Stimulated activated naive CD8-positive, alpha-beta T cell treated with anti-CD3 and anti-CD28 coated beads, Interleukin-15, Interleukin-2, amounts not matched to agents 100 U/mL and 50 U/mL, for 24 hours (primary cell): ENCODE measurements around the gene USP46.

ENCODE experiments used
- ATAC-seq: fragments of 150-1000 bp; cut with Tn5 transposase; one replicate; pipeline ENCODE4 v1.10.0; 2021
- DNase-seq: peaks from one replicate; pipeline ENCODE4 v3.0.0; 2021

The USP46 gene

DNA sequence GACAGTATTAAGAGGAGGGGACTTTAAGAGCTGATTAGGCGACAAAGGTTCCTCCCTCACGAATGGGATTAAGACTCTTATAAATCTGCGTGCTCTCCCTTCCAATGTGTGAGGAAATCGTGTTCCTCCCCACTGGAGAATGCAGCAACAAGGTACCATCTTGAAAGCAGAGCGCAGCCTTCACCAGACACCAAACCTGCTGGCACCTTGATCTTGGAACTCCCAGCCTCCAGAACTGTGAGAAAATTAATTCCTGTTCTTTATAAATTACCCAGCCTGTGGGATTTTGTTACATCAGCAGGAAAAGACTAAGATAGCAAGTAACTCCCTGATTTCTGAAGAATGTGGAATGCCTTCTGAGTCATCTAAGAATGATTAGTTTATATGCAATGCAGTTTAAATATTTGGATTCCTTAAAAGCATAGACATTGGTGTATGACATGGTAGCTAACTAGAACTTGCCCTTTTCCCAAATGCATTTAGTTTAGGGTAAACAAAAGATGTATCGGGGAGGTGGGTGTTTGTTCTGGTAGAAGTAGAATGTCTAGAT is 86.1 kb downstream of the USP46 start:
- ATAC-seq (no peak), DNase-seq (no peak)

DNA sequence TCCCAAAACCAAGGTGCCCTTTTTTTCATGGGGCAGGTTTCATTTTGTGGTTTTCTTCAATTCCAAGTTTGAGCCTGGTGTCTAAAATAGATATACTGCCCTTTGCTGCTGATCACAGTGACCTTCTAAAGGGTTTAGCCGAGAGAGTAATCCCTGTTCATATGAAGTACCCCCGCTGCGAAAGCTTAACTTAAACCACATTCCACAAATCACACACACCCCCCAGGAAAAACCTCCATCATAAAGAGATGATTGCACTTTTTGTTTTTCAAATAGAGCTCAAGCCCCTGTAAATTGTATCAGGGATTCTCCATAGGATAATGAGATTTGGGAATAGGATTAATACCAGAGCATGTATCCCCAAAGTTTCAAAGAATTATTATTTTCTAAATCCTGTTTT is 90.8 kb downstream of the USP46 start:
- ATAC-seq (no peak), DNase-seq (no peak)

DNA sequence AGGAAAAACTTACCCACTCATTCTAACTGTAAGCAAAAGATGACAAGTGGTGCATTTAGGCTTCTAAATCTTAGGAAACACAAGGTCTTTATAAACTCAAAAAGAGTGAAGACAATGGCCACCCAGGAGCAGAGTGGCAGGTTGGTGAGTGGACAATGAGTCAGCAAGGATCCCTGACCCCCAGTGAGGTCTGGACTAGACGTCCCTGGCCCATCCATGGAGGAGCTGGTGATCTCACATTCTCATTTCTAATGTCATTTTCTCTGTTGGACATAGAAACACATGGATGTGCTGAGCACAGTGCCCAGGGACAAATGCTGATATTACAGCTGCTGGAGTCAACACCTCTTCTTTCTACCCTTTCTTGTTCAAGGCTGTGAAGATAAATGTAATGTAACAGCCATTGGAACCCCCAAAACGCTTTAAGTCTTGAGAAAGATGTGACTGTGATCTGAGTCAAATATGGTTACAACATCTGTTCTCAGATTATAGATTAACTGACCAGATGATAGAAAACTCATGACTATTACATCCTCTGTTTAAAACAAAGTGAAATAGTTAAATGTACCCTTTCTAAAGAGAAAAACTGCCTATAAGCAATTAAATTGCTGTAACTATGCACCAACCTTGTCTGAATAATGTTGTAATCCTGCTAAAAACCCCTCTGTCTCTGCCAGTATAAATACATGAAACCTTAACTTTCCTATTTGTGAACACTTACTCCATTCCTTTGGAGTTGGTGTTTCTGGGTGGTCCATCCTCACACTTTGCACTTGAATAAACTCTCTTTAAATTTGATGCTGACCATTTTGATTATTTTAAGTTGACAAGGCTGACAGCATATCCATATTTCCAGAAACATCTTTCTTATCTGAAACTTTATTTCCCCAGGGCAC is 92.7 kb downstream of the USP46 start:
- ATAC-seq (no peak), DNase-seq (no peak)

DNA sequence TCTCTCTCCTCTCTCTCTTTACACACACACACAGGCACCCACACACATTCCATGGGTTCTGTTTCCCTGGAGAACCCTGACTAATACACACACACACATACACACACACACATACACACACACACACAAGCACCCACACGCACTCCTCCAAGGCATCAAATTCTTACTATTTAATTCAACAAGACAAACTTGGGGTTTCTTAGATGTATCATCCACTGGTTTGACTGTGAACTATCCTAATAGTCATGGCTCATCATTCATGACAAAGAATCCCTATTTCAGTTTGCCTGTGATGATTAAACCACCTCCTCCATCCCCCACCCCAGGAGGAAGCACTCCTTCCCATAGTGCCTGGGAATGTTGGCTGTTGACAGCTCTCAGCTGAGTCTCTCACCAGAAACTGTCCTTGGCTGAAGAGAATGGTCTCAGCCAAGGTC is 98.2 kb downstream of the USP46 start:
- ATAC-seq: no peak
- DNase-seq: no peak

DNA sequence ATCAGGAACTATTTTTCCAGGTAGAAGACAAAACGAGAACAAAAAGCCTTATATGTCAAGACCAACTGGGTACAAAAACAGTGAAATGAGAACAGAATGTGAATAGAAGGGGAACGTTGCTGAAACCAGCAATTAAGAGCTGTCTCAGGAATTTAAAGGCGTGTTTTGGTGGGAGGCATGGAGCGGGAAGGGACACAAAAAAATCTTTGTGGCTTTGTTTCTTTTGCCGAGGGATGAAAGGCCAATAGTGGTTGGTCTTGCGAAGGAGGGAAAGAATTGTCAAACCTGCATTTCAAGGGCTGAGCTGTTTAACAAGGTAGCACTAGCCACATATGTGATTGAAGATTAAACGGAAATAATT is 103.8 kb downstream of the USP46 start:
- DNase-seq: no peak
- no peak for ATAC-seq

DNA sequence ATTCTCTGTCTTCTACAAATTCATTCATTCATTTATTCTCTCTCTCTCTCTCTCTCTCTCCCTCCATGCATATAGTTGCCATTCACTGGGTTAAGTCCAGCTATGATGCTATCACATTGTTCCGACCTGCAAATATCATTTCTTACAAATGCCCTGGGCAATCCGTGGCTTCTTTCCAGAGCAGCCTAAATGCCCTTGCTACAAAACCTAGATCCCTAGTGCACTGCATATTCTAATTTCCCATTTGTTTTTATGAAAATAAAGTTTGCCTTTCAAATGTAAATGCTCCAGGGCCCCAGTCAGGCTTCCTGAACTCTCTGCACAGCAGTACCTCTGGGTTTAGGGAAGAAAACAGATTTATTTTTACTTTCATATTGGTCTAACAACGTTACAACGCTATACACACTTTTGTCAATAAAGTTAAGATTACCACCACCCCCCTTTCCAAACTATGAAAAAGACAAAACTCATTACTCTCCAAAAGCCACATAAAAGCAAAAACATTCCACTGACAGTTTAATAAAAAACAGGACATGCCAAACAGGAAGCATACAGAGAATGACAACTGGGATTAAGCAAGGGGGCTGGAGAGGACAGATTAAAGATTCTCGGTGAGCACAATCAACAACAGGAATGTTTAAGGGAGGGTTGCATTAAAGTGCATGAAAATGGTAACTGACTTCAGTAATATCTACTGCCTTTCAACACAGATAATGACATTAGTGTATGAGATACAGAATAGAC is 104.3 kb downstream of the USP46 start:
- no peak for ATAC-seq
- no peak for DNase-seq

DNA sequence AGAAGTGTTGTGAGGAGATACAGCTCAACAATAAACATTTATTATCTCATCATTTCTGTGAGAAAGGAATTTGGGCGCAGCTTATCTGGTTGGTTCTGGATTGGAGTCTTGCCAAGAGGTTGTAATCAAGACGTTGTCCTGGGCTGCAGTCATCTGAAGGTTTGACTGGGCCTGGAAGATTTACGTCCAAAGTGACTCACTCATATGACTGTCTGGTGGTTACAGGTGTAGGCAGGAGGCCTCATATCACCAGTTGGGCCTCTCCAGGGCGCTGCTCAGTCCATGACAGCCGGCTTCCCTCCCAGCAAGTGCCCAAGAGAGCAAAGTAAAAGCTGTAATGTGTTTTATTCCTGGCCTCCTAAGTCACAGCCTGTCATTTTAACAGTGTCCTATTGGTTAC is 106.3 kb downstream of the USP46 start:
- ATAC-seq: no peak
- no peak for DNase-seq

DNA sequence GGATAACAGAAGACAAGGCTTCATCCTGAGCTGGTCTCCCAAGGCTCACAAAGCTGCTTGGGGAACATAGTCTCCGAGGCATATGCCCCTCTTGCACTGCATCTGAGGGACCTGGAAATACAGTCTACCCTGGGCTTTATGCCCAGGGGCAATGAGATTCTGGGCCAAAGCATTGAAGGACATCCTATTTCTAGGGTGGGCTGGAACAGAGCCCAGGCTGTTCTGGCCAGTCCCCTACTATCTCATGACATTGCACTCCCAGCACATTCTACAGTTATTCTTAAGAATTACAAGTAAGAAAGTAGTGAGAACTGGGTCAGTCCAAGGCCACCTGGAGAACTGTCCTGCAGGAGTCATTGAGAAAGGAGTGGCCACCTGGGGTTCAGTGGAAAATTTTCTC is 107.6 kb downstream of the USP46 start:
- ATAC-seq: no peak
- DNase-seq: no peak

DNA sequence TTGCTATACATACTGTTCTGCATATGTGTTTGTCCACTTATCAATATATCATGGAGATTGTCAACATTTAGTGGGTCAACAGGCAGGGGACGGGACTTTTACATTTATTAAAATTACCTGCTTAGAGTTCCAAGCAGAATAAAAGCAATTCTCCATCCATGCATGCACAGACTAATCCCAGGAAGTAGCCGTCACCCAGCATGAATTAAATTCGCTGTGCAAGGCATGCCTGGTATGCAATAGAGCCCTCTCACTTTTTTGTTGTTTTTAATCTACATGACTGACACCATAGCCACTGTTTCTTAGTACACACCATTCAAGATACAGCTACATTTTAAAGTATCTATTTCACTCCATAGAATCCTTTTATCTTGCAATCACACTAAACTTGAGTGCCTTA is 108.9 kb downstream of the USP46 start:
- DNase-seq (no peak), ATAC-seq (no peak)

DNA sequence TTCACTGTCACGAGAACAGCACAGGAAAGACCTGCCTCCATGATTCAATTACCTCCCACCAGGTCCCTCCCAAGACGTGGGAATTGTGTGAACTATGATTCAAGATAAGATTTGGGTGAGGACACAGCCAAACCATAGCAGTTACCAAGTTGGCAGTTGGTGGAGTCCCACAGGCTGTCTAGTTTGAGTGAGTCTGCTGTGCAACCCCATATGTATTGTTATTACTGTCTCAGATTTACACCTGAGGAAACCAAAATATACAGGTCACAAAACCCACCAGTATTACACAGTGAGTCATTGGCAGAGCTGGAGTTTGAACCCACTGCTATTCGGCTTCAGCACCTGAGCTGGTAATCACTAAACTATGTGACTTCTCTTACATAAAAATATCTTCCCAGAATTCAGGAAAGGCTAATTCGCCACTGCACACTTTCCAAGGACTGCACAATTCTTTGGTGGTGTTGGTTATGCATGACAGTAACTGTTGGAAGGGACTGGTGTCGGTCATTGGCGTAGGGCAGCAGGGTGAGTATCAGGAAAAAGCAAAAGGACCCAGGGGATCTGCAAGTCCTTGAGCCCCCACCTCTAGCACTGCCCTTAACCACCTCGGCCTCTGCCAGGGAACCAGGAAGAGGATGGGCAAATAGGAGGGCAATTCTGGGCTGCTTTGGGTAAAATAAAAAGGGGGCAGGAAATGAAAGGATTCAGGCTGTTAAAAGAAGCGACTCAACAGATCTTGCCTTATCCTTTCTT is 110.1 kb downstream of the USP46 start:
- ATAC-seq: no peak

DNA sequence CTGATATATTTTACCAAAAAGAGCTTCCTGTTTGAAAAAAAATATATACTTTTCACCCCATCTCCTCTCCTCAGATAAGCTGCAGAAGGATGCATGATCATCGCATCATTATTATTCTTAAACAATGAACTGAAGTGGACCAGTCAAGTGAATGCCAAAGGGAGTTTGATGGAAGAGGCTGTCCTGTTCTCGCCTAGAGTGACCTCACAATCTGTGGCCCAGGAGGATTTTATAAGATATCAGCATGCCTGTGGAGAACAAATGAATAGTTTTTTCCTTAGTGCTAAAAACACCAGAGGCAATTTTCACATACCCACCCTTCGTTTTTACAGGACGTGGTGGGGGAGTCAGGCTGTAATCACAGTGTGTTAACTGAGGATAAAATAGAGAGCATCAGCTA is 112.7 kb downstream of the USP46 start:
- no peak for DNase-seq
- ATAC-seq: no peak

More for the DNA sequence above, 110.1 kb downstream of the USP46 start:
- no peak for DNase-seq

DNA sequence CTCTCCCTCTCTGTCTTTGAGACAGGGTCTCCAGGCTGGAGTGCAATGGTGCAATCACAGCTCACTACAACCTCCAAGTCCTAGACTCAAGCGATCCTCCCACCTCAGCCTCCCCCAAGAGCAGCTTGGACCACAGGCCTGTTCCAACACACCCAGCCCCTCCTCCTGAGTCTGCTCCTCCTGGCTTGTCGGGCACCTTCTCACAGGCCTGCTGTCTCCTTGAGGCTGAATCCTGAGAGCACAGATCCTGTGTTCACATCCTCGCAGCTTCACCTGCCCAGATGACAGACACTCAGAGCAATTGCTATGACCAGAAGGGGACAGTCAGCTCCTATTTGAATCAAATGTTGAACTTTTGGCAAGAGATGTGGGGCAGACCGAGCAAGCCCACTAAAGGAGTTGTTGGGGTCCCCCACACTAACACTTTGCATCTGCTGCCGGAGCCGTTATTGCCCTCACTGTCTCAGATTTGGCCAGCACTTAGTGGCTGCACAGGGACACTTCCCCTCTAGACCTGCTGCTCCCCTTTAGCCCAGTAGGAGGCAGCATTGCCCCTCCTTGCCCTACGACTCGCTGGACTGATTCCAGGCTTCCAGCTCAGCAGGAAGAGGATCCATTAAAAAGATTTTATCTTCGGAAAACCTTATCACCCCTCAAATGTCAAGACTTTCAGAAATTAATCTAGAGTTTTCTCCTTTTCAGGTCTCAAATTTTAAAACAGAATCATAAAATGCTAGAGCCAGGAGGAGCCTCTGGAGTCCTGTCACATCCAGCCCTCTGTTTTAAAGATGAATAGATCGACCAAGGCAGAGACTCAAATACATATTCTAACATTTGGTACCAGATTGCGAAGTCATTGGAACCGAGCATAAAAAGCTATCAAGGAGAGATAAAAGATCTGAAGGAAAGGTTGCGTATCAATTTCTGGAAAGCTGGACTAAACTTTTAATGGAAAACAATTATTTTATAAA is 113.7 kb downstream of the USP46 start:
- ATAC-seq (peak; percentile 52), DNase-seq (peak; percentile 63)
